ENCODE measurements around the gene PGM2L1. TPM values are rescaled to one million over a fixed set of nuclear protein-coding genes. Genes with fewer than 3 reads are reported as not detected.
"Not testable (repeated sequence)": the region's sequence is repeated elsewhere in the genome, so short reads cannot be mapped to it uniquely, and the experiment has no call there.

Gene PGM2L1
- polyA plus RNA-seq, 1 experiment = 0.97 TPM

DNA sequence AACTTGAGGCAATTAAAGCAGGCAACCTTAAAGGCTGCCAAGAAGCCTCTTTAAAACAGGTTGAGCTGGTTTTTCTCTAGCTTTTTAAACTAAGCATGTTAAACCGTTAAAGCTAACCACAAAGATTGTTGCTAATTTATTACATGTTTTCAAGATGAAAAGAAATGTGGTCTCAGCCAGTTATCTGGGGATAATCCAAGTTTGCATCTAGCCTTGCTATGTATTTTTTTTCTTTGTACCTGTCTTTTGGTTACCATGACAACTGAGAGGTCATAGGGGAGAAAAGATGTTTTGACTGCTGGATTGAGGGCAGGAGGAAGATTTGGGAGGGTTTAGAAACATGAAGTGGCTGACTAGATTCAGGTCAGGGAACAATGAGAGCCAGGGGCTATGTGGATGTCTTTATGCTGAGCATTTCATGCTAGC lies 19.2 kb upstream of the PGM2L1 start:
- TF ChIP-seq, protein P1, sequence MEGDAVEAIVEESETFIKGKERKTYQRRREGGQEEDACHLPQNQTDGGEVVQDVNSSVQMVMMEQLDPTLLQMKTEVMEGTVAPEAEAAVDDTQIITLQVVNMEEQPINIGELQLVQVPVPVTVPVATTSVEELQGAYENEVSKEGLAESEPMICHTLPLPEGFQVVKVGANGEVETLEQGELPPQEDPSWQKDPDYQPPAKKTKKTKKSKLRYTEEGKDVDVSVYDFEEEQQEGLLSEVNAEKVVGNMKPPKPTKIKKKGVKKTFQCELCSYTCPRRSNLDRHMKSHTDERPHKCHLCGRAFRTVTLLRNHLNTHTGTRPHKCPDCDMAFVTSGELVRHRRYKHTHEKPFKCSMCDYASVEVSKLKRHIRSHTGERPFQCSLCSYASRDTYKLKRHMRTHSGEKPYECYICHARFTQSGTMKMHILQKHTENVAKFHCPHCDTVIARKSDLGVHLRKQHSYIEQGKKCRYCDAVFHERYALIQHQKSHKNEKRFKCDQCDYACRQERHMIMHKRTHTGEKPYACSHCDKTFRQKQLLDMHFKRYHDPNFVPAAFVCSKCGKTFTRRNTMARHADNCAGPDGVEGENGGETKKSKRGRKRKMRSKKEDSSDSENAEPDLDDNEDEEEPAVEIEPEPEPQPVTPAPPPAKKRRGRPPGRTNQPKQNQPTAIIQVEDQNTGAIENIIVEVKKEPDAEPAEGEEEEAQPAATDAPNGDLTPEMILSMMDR (IDR thresholded peaks at IDR 0.05; ENCODE audit: insufficient read depth, low read depth, low read length) = no peak
- Histone ChIP-seq H3K36me3 (ENCODE audit: control insufficient read depth, insufficient read depth, low read length) (no peaks in the 10 kb centered on the region), H3K27me3 (ENCODE audit: control insufficient read depth, insufficient read depth, low read length) (peaks cover 2% of the 10 kb centered on the region; the same call in 1 of the 2 replicates), H3K4me3 (ENCODE audit: low read depth, low read length) (no peak overlapping the region)
- ChIA-PET POLR2A (no interaction called here), CTCF (interaction anchor here (0.8 to 0.9 kb wide), 3 partner anchors 9 to 19 kb away, joined by 3 to 4 read pairs (median 3); no protein-coding TSS in a partner anchor)
- peak; percentile 31 for DNase-seq (ENCODE audit: low read depth)

DNA sequence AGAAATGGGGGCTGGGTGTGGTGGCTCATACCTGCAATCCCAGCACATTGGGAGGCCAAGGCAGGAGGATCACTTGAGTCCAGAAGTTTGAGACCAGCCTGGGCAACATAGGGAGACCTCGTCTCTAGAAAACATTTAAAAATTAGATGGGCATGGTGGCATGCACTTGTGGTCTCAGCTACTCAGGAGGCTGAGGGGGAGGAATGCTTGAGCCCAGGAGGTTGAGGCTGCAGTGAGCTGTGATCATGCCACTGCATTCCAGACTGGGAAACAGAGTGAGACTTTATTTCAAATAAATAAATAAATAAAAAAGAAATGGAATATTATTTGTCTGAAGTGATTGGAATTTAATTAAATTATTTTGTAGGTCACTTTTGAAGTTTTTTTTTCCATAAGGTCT lies 18.7 kb upstream of the PGM2L1 start:
- CTCF ChIA-PET = interaction anchor here (0.8 to 0.9 kb wide), 3 partner anchors 10 to 19 kb away, joined by 3 to 4 read pairs (median 3); no protein-coding TSS in a partner anchor
- POLR2A ChIA-PET; H3K27me3 ChIP-seq (ENCODE audit: control insufficient read depth, insufficient read depth, low read length); H3K36me3 ChIP-seq (ENCODE audit: control insufficient read depth, insufficient read depth, low read length); H3K4me3 ChIP-seq (ENCODE audit: low read depth, low read length); DNase-seq (ENCODE audit: low read depth): not testable (repeated sequence)

DNA sequence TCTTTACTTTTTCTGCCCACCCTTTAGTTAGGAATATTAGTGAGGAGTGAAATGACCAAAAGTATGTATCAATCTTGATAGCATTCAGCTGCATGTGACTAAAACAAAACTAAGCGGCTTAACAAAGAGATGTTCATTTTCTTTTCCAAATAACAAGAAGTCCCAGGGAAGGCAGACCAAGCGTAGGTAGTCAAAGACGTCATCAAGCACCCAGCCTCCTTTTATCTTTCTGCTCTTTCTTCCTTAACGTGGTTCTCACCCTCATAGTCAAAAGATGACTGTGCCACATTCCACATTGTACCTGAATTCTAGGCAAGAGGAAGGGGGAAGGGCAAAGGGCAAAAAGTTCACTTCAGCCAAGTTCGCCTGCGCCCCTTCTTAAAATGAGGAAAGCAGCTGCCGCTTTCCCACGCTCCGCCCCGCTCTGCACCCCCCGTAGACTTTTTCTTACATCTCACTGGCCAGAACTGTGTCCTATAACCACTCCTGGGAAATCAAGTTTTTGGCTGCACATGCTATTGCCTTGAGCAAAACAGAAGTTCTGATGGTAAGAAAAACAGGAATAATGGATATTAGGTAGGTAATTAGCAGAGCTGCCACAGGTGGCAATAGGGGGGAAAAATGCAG lies 14.6 kb upstream of the PGM2L1 start:
- Histone ChIP-seq H3K27me3 (ENCODE audit: control insufficient read depth, insufficient read depth, low read length) (peaks cover 3% of the 10 kb centered on the region; the same call in 1 of the 2 replicates), H3K36me3 (ENCODE audit: control insufficient read depth, insufficient read depth, low read length) (no peaks in the 10 kb centered on the region), H3K4me3 (ENCODE audit: low read depth, low read length) (no peak overlapping the region)
- no peak for DNase-seq (ENCODE audit: low read depth)
- ChIA-PET POLR2A (no interaction called here), CTCF (interaction anchor here (1.3 to 1.8 kb wide), 2 partner anchors 40 to 157 kb away, joined by 3 to 5 read pairs; no protein-coding TSS in a partner anchor)
- TF ChIP-seq, protein P1 (IDR thresholded peaks at IDR 0.05; ENCODE audit: insufficient read depth, low read depth, low read length) = no peak

DNA sequence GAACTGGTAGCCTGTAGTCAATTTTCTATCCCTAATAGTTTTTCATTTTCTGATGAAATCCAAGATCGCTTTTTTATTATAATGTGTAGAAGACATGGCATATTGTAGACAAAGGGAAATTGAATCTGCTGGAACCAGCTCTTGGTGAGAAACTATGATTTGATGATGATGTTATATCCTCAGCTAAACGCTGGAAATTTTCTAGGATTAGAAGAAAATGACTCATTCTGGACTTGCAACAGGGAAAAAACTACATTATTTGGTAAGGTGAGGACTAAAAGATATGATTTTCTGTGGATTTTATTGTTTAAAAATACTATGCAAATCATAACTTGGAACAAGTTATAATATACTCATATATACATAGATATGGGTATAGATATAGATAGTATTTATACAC lies 14.1 kb upstream of the PGM2L1 start:
- H3K36me3 ChIP-seq (ENCODE audit: control insufficient read depth, insufficient read depth, low read length) = no peaks in the 10 kb centered on the region
- ChIA-PET POLR2A (no interaction called here), CTCF (interaction anchor here (0.8 to 1.8 kb wide), 3 partner anchors 36 to 157 kb away, joined by 3 to 5 read pairs (median 4); no protein-coding TSS in a partner anchor)
- DNase-seq (ENCODE audit: low read depth) = no peak
- TF ChIP-seq, protein P1 (IDR thresholded peaks at IDR 0.05; ENCODE audit: insufficient read depth, low read depth, low read length) = no peak
- H3K27me3 ChIP-seq (ENCODE audit: control insufficient read depth, insufficient read depth, low read length) = peaks cover 3% of the 10 kb centered on the region; the same call in 1 of the 2 replicates
- no peak overlapping the region for H3K4me3 ChIP-seq (ENCODE audit: low read depth, low read length)

DNA sequence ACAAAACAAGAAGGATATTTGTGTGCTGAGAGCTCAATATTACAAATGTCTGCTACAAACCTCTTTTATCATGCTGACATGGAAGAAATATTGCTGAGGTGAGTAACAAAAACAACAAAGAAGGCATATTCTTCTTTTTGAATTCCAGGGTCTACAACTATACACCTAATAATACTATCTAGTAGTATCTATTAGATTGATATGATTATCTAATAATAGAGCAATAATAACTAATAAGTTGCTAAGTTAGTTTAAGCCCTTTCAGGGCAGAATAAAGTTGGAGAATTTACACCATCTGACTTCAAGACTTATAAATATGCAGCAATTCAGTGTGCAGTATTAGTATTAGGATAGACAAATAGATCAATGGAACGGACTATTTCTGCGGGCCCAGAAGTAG lies 11.4 kb upstream of the PGM2L1 start:
- ChIA-PET CTCF (no interaction called here), POLR2A (no interaction called here)
- Histone ChIP-seq H3K36me3 (ENCODE audit: control insufficient read depth, insufficient read depth, low read length) (no peaks in the 10 kb centered on the region), H3K4me3 (ENCODE audit: low read depth, low read length) (no peak overlapping the region), H3K27me3 (ENCODE audit: control insufficient read depth, insufficient read depth, low read length) (peaks cover 5% of the 10 kb centered on the region)
- TF ChIP-seq, protein P1 (IDR thresholded peaks at IDR 0.05; ENCODE audit: insufficient read depth, low read depth, low read length) = no peak
- DNase-seq (ENCODE audit: low read depth) = no peak
